ENCODE measurements around the gene ESPNL.

GRCh38 chr2:238127165-238128060 lies 27.3 kb downstream of the ESPNL start:
- TF ChIP-seq GATA2 (IDR thresholded peaks at IDR 0.05; ENCODE audit: low read depth, low read length) (no peak), GATA3 (IDR thresholded peaks at IDR 0.05; ENCODE audit: low read depth, low read length) (no peak)
